ENCODE data around the gene IFNL1. TPM values are rescaled to one million over a fixed set of nuclear protein-coding genes. Genes with fewer than 3 reads are reported as not detected.

Gene IFNL1
- total RNA-seq, 2 donors from 2014 or later = not detected

DNA sequence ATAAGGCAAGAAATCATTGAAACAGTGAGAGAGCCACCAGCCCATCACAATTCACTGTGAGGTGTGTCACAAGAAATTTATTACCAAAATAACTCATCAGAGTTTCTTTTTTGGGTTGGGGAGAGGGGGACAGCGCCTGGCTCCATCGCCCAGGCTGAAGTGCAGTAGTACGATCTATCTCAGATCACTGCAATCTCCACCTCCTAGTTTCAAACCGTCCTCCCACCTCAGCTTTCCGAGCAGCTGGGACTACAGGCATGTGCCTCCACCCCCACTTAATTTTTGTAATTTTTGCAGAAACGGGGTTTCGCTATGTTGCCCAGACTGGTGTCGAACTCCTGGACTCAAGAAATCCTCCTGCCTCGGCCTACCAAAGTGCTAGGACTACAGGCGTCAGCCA, 3.6 kb downstream of the IFNL1 start:
- H3K27ac ChIP-seq = no peak overlapping the region
- no peak overlapping the region for H3K4me3 ChIP-seq
- DNase-seq = no peak
- no peaks in the 10 kb centered on the region for H3K9me3 ChIP-seq
- intact Hi-C loops (cut with DNase I) = no loop called here
- TF ChIP-seq, protein P1, sequence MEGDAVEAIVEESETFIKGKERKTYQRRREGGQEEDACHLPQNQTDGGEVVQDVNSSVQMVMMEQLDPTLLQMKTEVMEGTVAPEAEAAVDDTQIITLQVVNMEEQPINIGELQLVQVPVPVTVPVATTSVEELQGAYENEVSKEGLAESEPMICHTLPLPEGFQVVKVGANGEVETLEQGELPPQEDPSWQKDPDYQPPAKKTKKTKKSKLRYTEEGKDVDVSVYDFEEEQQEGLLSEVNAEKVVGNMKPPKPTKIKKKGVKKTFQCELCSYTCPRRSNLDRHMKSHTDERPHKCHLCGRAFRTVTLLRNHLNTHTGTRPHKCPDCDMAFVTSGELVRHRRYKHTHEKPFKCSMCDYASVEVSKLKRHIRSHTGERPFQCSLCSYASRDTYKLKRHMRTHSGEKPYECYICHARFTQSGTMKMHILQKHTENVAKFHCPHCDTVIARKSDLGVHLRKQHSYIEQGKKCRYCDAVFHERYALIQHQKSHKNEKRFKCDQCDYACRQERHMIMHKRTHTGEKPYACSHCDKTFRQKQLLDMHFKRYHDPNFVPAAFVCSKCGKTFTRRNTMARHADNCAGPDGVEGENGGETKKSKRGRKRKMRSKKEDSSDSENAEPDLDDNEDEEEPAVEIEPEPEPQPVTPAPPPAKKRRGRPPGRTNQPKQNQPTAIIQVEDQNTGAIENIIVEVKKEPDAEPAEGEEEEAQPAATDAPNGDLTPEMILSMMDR (IDR thresholded peaks at IDR 0.05) = no peak
- no peaks in the 10 kb centered on the region for H3K4me1 ChIP-seq
- no peak overlapping the region for H3K9ac ChIP-seq (ENCODE audit: low read depth in 2 of 2, low read length in 2 of 2)
- H3K27me3 ChIP-seq = no peaks in the 10 kb centered on the region
- no peaks in the 10 kb centered on the region for H3K36me3 ChIP-seq

DNA sequence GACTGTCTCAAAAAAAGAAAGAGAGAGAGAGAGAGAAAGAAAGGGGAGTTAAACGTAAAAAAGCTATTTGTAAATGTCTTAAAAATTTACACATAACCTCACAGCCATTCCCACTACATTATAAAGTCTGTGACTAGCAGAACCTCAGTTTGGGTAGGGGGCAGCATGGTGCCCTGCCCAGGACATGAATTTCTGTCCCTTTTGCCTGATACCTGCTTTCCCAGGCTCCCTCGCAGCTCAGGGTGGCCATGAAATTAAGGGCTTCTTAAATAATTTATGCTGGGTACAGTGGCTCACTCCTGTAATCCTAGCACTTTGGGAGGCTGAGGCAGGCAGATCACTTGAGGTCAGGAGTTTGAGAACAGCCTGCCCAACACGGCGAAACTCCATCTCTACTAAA, 4.8 kb downstream of the IFNL1 start:
- DNase-seq = no peak
- no peaks in the 10 kb centered on the region for H3K9me3 ChIP-seq
- TF ChIP-seq, protein P1 (IDR thresholded peaks at IDR 0.05) = no peak
- H3K27ac ChIP-seq = no peak overlapping the region
- no peak overlapping the region for H3K4me3 ChIP-seq
- H3K9ac ChIP-seq (ENCODE audit: low read depth in 2 of 2, low read length in 2 of 2) = no peak overlapping the region
- H3K27me3 ChIP-seq = no peaks in the 10 kb centered on the region
- intact Hi-C loops (cut with DNase I) = no loop called here
- H3K36me3 ChIP-seq = no peaks in the 10 kb centered on the region
- no peaks in the 10 kb centered on the region for H3K4me1 ChIP-seq

DNA sequence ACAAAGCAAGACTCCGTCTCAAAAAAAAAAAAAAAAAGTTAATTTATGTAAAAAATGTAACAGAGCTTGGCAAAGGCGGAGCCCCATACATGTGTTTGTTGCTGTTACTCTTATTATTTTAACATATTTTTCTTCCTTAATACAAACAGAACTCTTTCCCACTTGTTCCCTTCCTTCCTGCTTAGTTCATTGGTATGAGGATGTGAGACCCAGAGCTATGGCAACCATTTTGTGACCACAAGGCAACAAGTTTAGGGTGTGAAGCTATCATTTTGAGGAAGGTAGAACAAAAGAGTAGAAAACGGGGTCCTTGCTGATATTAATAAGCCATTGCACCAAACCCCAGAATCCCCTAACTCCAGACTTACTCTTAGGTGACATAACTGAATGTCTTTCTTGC, 5.4 kb downstream of the IFNL1 start:
- H3K4me3 ChIP-seq = no peak overlapping the region
- no peaks in the 10 kb centered on the region for H3K9me3 ChIP-seq
- H3K4me1 ChIP-seq = no peaks in the 10 kb centered on the region
- no peaks in the 10 kb centered on the region for H3K36me3 ChIP-seq
- no peak overlapping the region for H3K9ac ChIP-seq (ENCODE audit: low read depth in 2 of 2, low read length in 2 of 2)
- no peaks in the 10 kb centered on the region for H3K27me3 ChIP-seq
- intact Hi-C loops (cut with DNase I) = no loop called here
- TF ChIP-seq, protein P1 (IDR thresholded peaks at IDR 0.05) = no peak
- no peak overlapping the region for H3K27ac ChIP-seq
- DNase-seq = no peak

DNA sequence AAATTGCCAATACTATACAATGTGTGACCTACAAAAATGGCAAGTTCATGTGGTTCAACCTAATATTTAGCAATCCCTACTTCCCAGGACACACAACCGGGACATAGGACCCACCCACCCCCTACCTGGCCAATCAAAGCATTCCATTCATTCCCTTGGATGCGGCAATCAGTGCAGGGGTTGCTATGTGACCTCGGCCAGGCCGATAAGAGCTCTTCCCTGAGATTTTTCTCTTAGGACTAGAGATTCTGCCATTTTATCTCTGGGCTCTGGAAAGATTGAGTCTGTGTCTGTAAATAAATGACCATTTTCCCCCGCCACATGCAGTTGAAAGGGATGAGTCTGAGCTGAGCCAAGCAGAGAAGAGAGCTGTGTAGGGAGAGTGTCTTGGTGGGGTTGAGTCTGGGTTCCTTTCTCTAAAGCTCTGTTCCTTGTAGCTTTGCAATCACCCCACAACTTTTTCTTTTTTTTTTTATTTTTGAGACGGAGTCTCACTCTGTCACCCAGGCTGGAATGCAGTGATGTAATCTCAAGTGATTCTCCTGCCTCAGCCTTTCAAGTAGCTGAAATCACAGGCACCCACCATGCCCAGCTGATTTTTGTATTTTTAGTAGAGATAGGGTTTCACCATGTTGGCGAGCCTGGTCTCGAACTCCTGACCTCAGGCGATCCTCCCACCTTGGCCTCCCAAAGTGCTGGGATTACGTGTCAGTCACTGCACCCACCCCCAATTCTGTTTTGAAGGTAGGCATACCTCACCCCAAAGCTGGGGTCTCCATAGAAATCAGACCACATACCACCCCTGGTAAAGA, 7.4 kb downstream of the IFNL1 start:
- peaks cover 18% of the 10 kb centered on the region for H3K27me3 ChIP-seq
- no peak overlapping the region for H3K9ac ChIP-seq (ENCODE audit: low read depth in 2 of 2, low read length in 2 of 2)
- H3K36me3 ChIP-seq = no peaks in the 10 kb centered on the region
- TF ChIP-seq, protein P1 (IDR thresholded peaks at IDR 0.05) = no peak
- peaks cover 6% of the 10 kb centered on the region for H3K4me1 ChIP-seq
- DNase-seq = no peak
- no peaks in the 10 kb centered on the region for H3K9me3 ChIP-seq
- H3K27ac ChIP-seq = no peak overlapping the region
- intact Hi-C loops (cut with DNase I) = no loop called here
- H3K4me3 ChIP-seq = no peak overlapping the region

DNA sequence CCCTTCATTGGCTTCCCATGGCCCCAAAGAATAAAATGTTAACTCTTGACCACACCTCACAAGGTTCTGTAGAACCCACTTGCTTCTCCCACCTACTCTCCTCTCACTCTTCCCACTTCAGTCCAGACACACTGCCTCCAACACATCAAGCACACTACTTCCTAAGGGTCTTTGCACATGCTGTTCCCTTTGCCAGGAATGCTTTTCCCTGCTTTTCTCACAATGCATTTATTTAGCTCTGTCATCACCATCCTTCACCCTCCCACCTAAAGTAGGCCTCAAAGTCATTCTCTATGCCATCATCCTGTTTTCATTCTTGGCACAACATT, 7.9 kb downstream of the IFNL1 start:
- TF ChIP-seq, protein P1 (IDR thresholded peaks at IDR 0.05) = no peak
- H3K4me3 ChIP-seq = no peak overlapping the region
- intact Hi-C loops (cut with DNase I) = no loop called here
- H3K9me3 ChIP-seq = no peaks in the 10 kb centered on the region
- no peak overlapping the region for H3K27ac ChIP-seq
- peaks cover 20% of the 10 kb centered on the region for H3K27me3 ChIP-seq
- H3K9ac ChIP-seq (ENCODE audit: low read depth in 2 of 2, low read length in 2 of 2) = no peak overlapping the region
- H3K4me1 ChIP-seq = peaks cover 6% of the 10 kb centered on the region
- no peak for DNase-seq
- no peaks in the 10 kb centered on the region for H3K36me3 ChIP-seq
